Panc1 (cell line): Measurements from ENCODE around the gene OTOF.

Experiments
- CTCF ChIP-seq: fragments of 450-650 bp; IDR thresholded peaks from 2 replicates; pipeline ENCODE4 v1.5.1; 2017; ENCODE audit warnings: mild to moderate bottlenecking
- POLR2AphosphoS5 ChIP-seq: IDR thresholded peaks from 2 replicates; pipeline ENCODE4 v1.6.1; 2012; ENCODE audit warnings: mild to moderate bottlenecking, low read depth, low read length, moderate library complexity
- SIN3A ChIP-seq: IDR thresholded peaks from 2 replicates; pipeline ENCODE4 v1.6.1; 2012; ENCODE audit warnings: low read depth, mild to moderate bottlenecking, low read length, moderate library complexity, borderline replicate concordance; ENCODE audit not compliant: insufficient read depth

GRCh38 chr2:26448651-26449050 is 29.3 kb downstream of the OTOF start:
- TF ChIP-seq POLR2AphosphoS5 (no peak), CTCF (no peak), SIN3A (no peak)
